Activated T-helper 1 cell treated with Interleukin-2 at 50 U/mL for 16 hours (primary cell): ENCODE measurements around the gene ALOX12.

Experiments
- DNase-seq: peaks from one replicate; pipeline ENCODE4 v3.0.0-alpha.2; 2020; ENCODE audit warnings: low read depth

Gene ALOX12

GRCh38 chr17:7022781-7023571 is 27.1 kb downstream of the ALOX12 start, which contains the start of gene BCL6B:
TSS of gene BCL6B (plus strand) at chr17:7023050. CDS start at chr17:7023672, 622 bp downstream.
- no peak for DNase-seq

- peak; percentile 86 for DNase-seq
Observed at GRCh38 chr17:7023576-7024401, 27.9 kb downstream of the ALOX12 start.

GRCh38 chr17:7024402-7024785 is 28.5 kb downstream of the ALOX12 start:
- DNase-seq, result no peak

GRCh38 chr17:7025245-7025644 is 29.4 kb downstream of the ALOX12 start:
- DNase-seq, result no peak

- DNase-seq, result no peak
Observed at GRCh38 chr17:7026471-7027115, 30.7 kb downstream of the ALOX12 start.

GRCh38 chr17:7027335-7027734 is 31.5 kb downstream of the ALOX12 start:
- no peak for DNase-seq

- DNase-seq, result no peak
Observed at GRCh38 chr17:7029096-7029495, 33.2 kb downstream of the ALOX12 start.

GRCh38 chr17:7029659-7030058 is 33.8 kb downstream of the ALOX12 start:
- DNase-seq, result no peak

- no peak for DNase-seq
Observed at GRCh38 chr17:7034955-7035590, 39.2 kb downstream of the ALOX12 start.

- DNase-seq, result peak; percentile 97
Observed at GRCh38 chr17:7035591-7036368, 39.9 kb downstream of the ALOX12 start, which contains the start of gene SLC16A13. TSS of gene SLC16A13 (plus strand) at chr17:7036015. CDS start at chr17:7036383, 368 bp downstream.

- DNase-seq, result no peak
Observed at GRCh38 chr17:7038025-7038862, 42.4 kb downstream of the ALOX12 start.

GRCh38 chr17:7039832-7040231 is 44.0 kb downstream of the ALOX12 start:
- no peak for DNase-seq

GRCh38 chr17:7041607-7042500 is 46.0 kb downstream of the ALOX12 start:
- peak; percentile 20 for DNase-seq

GRCh38 chr17:7042501-7043181 is 46.8 kb downstream of the ALOX12 start:
- DNase-seq, result no peak

GRCh38 chr17:7043182-7043496 is 47.3 kb downstream of the ALOX12 start:
- DNase-seq, result no peak

GRCh38 chr17:7043497-7044198 is 47.8 kb downstream of the ALOX12 start, which contains the start of gene SLC16A11:
TSS of gene SLC16A11 (minus strand) at chr17:7044092. CDS start at chr17:7043513, 579 bp downstream.
- no peak for DNase-seq

- no peak for DNase-seq
Observed at GRCh38 chr17:7045492-7046126, 49.8 kb downstream of the ALOX12 start.
